Fibroblast of lung (primary cell): ENCODE results near the gene ADGRB3. TPM values are rescaled to one million over a fixed set of nuclear protein-coding genes. Genes with fewer than 3 reads are reported as not detected.

ENCODE experiments used
- DNase-seq, 2 donors: peaks; one replicate each; pipeline versions ENCODE4 v3.0.0 to v3.0.0-alpha.2; 2010; ENCODE audit warnings: low read depth in 2 of 2
- H2AFZ ChIP-seq: 2 replicates; pipeline ENCODE4 v1.5.1; 2012; ENCODE audit warnings: low read length, control low read depth, inconsistent platforms
- H3K27ac ChIP-seq: 2 replicates; pipeline ENCODE4 v1.5.1; 2011; ENCODE audit warnings: low read length, control low read depth; ENCODE audit not compliant: insufficient read depth
- H3K27me3 ChIP-seq: 2 replicates; pipeline ENCODE4 v1.5.1; 2011; ENCODE audit warnings: mild to moderate bottlenecking, low read length; ENCODE audit not compliant: control insufficient read depth, insufficient read depth
- H3K36me3 ChIP-seq: 2 replicates; pipeline ENCODE4 v1.5.1; 2011; ENCODE audit warnings: low read length; ENCODE audit not compliant: control insufficient read depth, insufficient read depth
- H3K4me1 ChIP-seq: 2 replicates; pipeline ENCODE4 v1.5.1; 2011; ENCODE audit warnings: low read length; ENCODE audit not compliant: control insufficient read depth, insufficient read depth; ENCODE audit errors: extremely low read depth
- H3K4me2 ChIP-seq: 2 replicates; pipeline ENCODE4 v1.5.1; 2011; ENCODE audit warnings: low read length, control low read depth; ENCODE audit not compliant: insufficient read depth; ENCODE audit errors: extremely low read depth
- H3K4me3 ChIP-seq, 4 experiments: fragments of 200-600 bp in 1 of 4; sonication (generic) in 1 of 4; replicated peaks in 1 of 4; 2 replicates each; pipeline ENCODE4 v1.5.1; 2011 to 2016; ENCODE audit warnings: low read length in 4 of 4, low read depth in 3 of 4, mild to moderate bottlenecking in 3 of 4, control low read depth in 2 of 4, inconsistent platforms in 1 of 4, mixed read lengths in 1 of 4; ENCODE audit not compliant: insufficient read depth in 1 of 4; ENCODE audit errors: control extremely low read depth in 1 of 4
- H3K79me2 ChIP-seq: 2 replicates; pipeline ENCODE4 v1.5.1; 2012; ENCODE audit warnings: mild to moderate bottlenecking, low read length, inconsistent platforms; ENCODE audit not compliant: control insufficient read depth, insufficient read depth
- H3K9ac ChIP-seq: 2 replicates; pipeline ENCODE4 v1.5.1; 2011; ENCODE audit warnings: mild to moderate bottlenecking, low read length, control low read depth; ENCODE audit not compliant: insufficient read depth
- H3K9me3 ChIP-seq: 2 replicates; pipeline ENCODE4 v1.5.1; 2012; ENCODE audit warnings: low read depth, low read length; ENCODE audit not compliant: control insufficient read depth, insufficient read depth
- H4K20me1 ChIP-seq: 2 replicates; pipeline ENCODE4 v1.5.1; 2011; ENCODE audit warnings: low read length; ENCODE audit not compliant: control insufficient read depth, insufficient read depth; ENCODE audit errors: extremely low read depth
- CTCF ChIP-seq, 2 donors: IDR thresholded peaks in 1 of 2; conservative IDR thresholded peaks in 1 of 2; 1 replicate in 1 of 2; 2 replicates in 1 of 2; pipeline ENCODE4 v1.5.1; 2011 to 2012; ENCODE audit warnings: low read length in 2 of 2, control low read depth in 1 of 2, inconsistent platforms in 1 of 2, low read depth in 1 of 2, mild to moderate bottlenecking in 1 of 2
- EZH2 ChIP-seq: IDR thresholded peaks from 2 replicates; pipeline ENCODE4 v1.5.1; 2012; ENCODE audit warnings: low read length, control low read depth, mild to moderate bottlenecking; ENCODE audit errors: missing control alignments
- polyA plus RNA-seq, 2 donors: library from polyadenylated mRNA; depleted of rRNA in 1 of 2; stranded (reverse) in 1 of 2; unstranded in 1 of 2; fragments of >200 nt; gene quantifications; 2 replicates each; pipeline ENCODE4 v1.2.1, GENCODE V29; 2011 to 2012; ENCODE audit warnings: missing spikeins in 1 of 2
- total RNA-seq: library from RNA; depleted of rRNA; stranded (reverse); fragments of >200 nt; gene quantifications from 2 replicates; pipeline ENCODE4 v1.2.1, GENCODE V29; 2014

Gene ADGRB3
- total and polyA plus RNA-seq, 2 donors (not counting 1 experiment from before 2014, with no cell fraction given): 0.33 TPM; not detected in 1

GRCh38 chr6:69122407-69122773, 487.3 kb downstream of the ADGRB3 start:
- H3K27me3 ChIP-seq: no peaks in the 10 kb centered on the region
- H3K4me1 ChIP-seq: no peaks in the 10 kb centered on the region
- H3K27ac ChIP-seq: no peak overlapping the region
- H3K9ac ChIP-seq: no peak overlapping the region
- no peak for DNase-seq
- no peaks in the 10 kb centered on the region for H3K36me3 ChIP-seq
- no peak overlapping the region for H3K4me2 ChIP-seq
- no peak overlapping the region for H3K4me3 ChIP-seq
- H2AFZ ChIP-seq: no peak overlapping the region
- H3K79me2 ChIP-seq: no peaks in the 10 kb centered on the region
- H3K9me3 ChIP-seq: no peaks in the 10 kb centered on the region
- TF ChIP-seq EZH2 (no peak), CTCF (conservative IDR thresholded peaks at IDR 0.05 in 1 of 2, IDR thresholded peaks at IDR 0.05 in 1 of 2; ENCODE audit: low read depth in 1 of 2, low read length in 2 of 2) (no peak)
- no peaks in the 10 kb centered on the region for H4K20me1 ChIP-seq

GRCh38 chr6:69128411-69128810, 493.3 kb downstream of the ADGRB3 start:
- H2AFZ ChIP-seq: no peak overlapping the region
- H3K27ac ChIP-seq: no peak overlapping the region
- H4K20me1 ChIP-seq: no peaks in the 10 kb centered on the region
- no peaks in the 10 kb centered on the region for H3K4me1 ChIP-seq
- TF ChIP-seq EZH2 (no peak), CTCF (conservative IDR thresholded peaks at IDR 0.05 in 1 of 2, IDR thresholded peaks at IDR 0.05 in 1 of 2; ENCODE audit: low read depth in 1 of 2, low read length in 2 of 2) (no peak)
- no peaks in the 10 kb centered on the region for H3K27me3 ChIP-seq
- no peak overlapping the region for H3K9ac ChIP-seq
- no peak overlapping the region for H3K4me3 ChIP-seq
- H3K36me3 ChIP-seq: no peaks in the 10 kb centered on the region
- H3K4me2 ChIP-seq: no peak overlapping the region
- H3K79me2 ChIP-seq: no peaks in the 10 kb centered on the region
- H3K9me3 ChIP-seq: no peaks in the 10 kb centered on the region
- no peak for DNase-seq

DNA sequence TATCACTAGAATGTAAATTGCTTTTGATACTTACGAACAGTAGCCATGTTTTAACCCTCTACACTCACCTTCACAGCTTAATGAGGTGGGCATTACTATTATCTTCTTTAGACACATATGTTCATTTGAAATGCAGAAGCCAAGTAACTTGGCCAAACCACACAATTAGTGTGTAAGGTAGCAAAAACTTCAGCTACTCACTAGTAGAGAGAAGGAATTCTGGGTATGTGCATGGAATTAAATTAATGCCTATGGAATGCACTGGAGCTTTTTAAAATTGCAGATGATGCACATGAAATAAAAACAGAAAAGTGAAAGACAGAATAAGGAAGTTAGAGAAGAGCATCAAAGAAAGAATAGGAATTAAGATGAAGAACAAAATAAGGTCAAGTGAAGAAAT, 494.0 kb downstream of the ADGRB3 start:
- H3K36me3 ChIP-seq: no peaks in the 10 kb centered on the region
- H3K27ac ChIP-seq: no peak overlapping the region
- H3K27me3 ChIP-seq: no peaks in the 10 kb centered on the region
- H2AFZ ChIP-seq: no peak overlapping the region
- no peak overlapping the region for H3K4me3 ChIP-seq
- no peak overlapping the region for H3K9ac ChIP-seq
- H3K4me2 ChIP-seq: no peak overlapping the region
- H4K20me1 ChIP-seq: no peaks in the 10 kb centered on the region
- TF ChIP-seq EZH2: no peak
- TF ChIP-seq CTCF (conservative IDR thresholded peaks at IDR 0.05 in 1 of 2, IDR thresholded peaks at IDR 0.05 in 1 of 2; ENCODE audit: low read depth in 1 of 2, low read length in 2 of 2): no peak
- no peaks in the 10 kb centered on the region for H3K9me3 ChIP-seq
- no peaks in the 10 kb centered on the region for H3K79me2 ChIP-seq
- H3K4me1 ChIP-seq: no peaks in the 10 kb centered on the region
- DNase-seq: peak in 1 of 2 donors; percentile 42
